DOHH2 (cell line): ENCODE data around the gene OGDHL.

Experiments used
- EZH2phosphoT487 ChIP-seq: fragments of 200-600 bp; sonication (generic); IDR thresholded peaks from 2 replicates; pipeline ENCODE4 v1.6.1; 2017; ENCODE audit warnings: borderline replicate concordance, mild to moderate bottlenecking, antibody characterized with exemption, low read length, moderate library complexity, mixed read lengths
- TF ChIP-seq, protein P1 (sequence below): fragments of 200-600 bp; sonication (generic); IDR thresholded peaks from one replicate; pipeline ENCODE4 v1.5.1; 2014; ENCODE audit warnings: antibody characterized with exemption, mild to moderate bottlenecking, low read depth, low read length; ENCODE audit not compliant: poor library complexity, severe bottlenecking

DNA sequence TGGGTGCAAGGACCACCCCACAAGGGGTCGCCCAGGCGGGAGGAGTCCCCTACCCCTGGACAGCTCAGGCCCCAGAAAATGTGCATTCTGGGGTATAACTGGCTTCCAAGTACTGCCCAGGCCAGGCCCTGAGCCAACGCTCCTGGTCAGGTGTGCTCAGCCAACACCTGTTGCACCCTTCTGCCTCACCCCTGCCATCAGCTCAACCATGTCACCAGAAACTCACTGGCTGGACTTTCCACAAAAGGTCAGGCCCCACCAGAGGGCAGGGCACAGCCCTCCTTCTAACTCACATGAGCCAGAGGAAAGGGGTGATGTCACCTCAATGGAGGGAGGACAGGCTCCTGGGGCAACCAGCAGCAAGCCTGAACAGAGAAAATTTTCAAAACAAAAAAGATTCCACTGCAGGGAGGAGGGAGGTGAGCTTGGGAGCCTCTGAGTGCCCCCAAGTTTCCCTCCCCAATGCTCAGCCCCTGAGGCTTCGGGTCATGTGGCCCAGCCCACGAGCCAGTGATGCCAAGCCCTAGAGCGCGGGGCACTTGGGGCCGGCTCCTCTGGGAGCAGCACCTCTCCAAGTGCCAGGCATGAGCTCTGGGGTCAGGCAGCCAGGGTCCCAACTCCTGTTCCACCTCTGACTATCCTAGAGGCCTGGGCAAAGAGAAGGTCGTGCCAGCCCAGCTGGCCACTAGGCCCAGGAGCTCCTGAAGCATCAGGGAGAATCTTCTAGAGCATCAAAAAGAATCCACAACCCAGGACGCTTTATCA is 2.2 kb downstream of the OGDHL start:
- TF ChIP-seq, protein P1, sequence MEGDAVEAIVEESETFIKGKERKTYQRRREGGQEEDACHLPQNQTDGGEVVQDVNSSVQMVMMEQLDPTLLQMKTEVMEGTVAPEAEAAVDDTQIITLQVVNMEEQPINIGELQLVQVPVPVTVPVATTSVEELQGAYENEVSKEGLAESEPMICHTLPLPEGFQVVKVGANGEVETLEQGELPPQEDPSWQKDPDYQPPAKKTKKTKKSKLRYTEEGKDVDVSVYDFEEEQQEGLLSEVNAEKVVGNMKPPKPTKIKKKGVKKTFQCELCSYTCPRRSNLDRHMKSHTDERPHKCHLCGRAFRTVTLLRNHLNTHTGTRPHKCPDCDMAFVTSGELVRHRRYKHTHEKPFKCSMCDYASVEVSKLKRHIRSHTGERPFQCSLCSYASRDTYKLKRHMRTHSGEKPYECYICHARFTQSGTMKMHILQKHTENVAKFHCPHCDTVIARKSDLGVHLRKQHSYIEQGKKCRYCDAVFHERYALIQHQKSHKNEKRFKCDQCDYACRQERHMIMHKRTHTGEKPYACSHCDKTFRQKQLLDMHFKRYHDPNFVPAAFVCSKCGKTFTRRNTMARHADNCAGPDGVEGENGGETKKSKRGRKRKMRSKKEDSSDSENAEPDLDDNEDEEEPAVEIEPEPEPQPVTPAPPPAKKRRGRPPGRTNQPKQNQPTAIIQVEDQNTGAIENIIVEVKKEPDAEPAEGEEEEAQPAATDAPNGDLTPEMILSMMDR, result no peak
- TF ChIP-seq EZH2phosphoT487, result no peak
